NT2/D1 (cell line): Measurements from ENCODE around the gene KIAA0513.

Experiments
- YY1 ChIP-seq: IDR thresholded peaks from 2 replicates; pipeline ENCODE4 v1.6.1; 2011; ENCODE audit not compliant: insufficient read length, insufficient read depth
- ZNF274 ChIP-seq: IDR thresholded peaks from 2 replicates; pipeline ENCODE4 v1.6.1; 2011; ENCODE audit warnings: mild to moderate bottlenecking, low read depth, low read length

DNA sequence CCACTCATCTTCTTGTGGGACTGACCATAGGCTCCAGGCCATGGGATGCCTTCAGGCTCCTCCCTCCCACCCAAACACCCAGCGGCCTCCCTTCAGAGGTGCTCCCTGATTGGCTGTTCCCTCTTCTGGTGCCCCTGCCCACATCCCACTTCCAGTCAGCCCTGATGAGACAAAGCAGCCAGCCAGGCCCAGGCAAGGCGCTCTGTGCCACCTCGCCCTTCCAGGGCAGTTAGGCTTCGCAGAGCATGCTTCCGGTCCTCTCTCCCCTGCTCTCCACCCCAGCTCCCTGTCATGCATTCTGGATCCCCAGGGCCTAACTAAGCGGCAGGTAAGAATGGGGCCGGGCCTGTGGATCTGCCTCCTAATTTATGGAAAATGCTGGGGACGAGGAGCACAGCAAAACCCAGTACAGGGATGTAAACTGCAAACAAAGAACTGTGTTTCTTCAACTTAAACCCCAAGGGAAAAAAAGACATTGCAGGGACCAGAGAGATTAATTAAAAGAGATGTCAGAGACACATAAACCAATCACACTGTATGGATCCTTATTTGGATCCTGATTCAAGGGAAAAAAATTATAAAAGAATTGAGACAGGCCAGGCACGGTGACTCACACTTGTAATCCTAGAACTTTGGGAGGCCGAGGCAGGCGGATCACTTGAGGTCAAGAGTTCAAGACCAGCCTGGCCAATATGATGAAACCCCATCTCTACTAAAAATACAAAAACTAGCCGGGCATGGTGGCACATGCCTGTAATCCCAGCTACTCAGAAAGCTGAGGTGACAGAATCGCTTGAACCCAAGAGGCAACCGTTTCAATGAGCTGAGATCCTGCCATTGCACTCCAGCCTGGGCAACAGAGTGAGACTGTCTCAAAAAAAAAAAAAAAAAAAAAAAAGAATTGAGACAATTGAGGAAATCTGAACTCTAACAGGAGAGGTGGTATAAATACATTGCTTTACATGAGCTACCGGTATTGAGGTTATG lies 42.2 kb upstream of the KIAA0513 start:
- no peak for TF ChIP-seq YY1
- no peak for TF ChIP-seq ZNF274
